OCI-LY7 (cell line): ENCODE data around the gene NIPBL.

Source experiments
- CTCF ChIP-seq: fragments of 200-600 bp; sonication (generic); conservative IDR thresholded peaks from 2 replicates; pipeline ENCODE4 v1.5.1; 2014; ENCODE audit warnings: mild to moderate bottlenecking, antibody characterized with exemption, low read length, moderate library complexity, mixed read lengths
- EZH2phosphoT487 ChIP-seq: fragments of 200-600 bp; sonication (generic); IDR thresholded peaks from 2 replicates; pipeline ENCODE4 v1.6.1; 2018; ENCODE audit warnings: low read depth, borderline replicate concordance, mild to moderate bottlenecking, mixed run types, antibody characterized with exemption, low read length, moderate library complexity, mixed read lengths

- TF ChIP-seq CTCF (no peak), EZH2phosphoT487 (no peak)
Observed at GRCh38 chr5:37063739-37064138, 187.2 kb downstream of the NIPBL start.
